ENCODE results near the gene DISC1.
"Not testable (repeated sequence)": the region's sequence is repeated elsewhere in the genome, so short reads cannot be mapped to it uniquely, and the experiment has no call there.

DISC1 gene

DNA sequence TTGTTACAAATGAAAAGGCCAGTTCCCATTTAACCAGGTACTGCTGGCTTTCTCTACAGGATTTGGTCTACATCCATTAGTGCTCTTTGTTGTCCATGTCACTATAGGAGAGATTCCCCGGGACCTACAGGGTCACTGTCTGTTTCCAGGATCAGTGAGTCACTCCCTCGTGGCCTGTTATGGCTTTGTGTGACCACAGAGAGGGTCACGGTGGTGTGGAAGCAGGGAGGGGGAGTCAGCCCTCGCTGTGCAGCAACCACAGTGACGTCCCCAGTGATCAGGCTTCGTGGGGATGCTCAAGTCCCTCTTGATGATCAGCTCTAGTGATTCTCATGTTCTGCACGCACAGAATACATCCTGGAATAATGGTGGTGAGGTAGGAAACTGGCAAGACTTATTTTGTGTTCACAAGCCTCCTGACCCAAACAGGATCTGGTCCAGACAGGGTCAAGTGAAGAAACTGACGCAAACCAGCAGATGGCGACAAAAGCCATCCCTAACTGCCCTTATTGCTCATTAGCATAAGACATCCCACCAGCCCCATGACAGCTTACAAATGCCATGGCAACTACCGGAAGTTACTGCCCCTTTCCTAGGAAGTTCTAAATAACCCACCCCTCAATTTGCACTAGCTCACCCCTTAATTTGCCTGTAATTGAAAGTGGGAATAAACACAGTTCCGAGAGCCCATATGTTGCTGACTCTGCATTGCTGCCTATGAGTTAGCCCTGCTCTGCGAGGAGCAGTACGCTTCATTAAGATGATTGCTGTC, 98.5 kb downstream of the DISC1 start:
- FAIRE-seq = no peak
- DNase-seq (ENCODE audit: low spot score) = peak; percentile 42

DNA sequence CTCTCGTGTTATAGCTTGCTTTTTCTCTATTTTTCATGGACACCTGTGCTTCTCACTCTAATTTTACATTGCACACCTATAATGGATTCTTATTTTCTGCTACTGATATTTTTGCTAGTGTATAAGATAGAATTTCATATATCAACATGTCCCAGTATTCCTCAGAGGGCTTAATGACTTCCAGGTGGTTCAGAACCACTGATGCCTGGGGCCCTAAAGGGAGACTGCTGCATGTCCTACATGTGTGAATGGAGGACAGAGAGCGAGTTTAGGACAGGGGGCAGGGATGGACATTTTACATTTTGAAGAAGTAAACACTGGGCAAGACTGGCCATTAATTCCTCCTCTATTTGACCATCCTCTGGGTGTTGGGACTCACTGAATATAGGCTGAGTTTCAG, 100.6 kb downstream of the DISC1 start:
- DNase-seq (ENCODE audit: low spot score) (no peak), FAIRE-seq (no peak)

DNA sequence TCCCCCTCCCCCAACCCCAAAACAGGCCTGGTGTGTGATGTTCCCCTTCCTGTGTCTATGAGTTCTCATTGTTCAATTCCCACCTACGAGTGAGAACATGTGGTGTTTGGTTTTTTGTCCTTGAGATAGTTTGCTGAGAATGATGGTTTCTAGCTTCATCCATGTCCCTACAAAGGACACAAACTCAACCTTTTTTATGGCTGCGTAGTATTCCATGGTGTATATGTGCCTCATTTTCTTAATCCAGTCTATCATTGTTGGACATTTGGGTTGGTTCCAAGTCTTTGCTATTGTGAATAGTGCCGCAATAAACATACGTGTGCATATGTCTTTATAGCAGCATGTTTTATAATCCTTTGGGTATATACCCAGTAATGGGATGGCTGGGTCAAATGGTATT, 102.4 kb downstream of the DISC1 start:
- FAIRE-seq; DNase-seq (ENCODE audit: low spot score): not testable (repeated sequence)

DNA sequence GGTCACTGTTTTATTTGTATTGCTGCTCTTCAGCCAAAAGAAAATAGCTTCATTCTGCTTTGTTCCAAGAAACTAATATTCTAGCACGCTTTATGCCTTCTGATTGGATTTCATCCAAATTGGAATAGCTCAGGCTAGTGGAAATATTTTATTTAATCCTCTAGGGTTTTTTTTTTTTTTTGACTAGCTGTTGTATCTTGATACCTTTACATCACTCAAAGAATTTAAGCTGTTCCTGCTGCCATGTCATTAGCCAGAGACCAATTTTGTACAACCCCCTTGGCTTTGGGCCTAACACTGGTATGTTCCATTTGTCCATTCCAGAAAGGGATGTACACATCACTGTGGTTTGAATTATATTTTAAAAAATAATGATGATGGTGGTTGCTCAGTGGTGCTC, 103.0 kb downstream of the DISC1 start:
- DNase-seq (ENCODE audit: low spot score) (no peak), FAIRE-seq (no peak)

DNA sequence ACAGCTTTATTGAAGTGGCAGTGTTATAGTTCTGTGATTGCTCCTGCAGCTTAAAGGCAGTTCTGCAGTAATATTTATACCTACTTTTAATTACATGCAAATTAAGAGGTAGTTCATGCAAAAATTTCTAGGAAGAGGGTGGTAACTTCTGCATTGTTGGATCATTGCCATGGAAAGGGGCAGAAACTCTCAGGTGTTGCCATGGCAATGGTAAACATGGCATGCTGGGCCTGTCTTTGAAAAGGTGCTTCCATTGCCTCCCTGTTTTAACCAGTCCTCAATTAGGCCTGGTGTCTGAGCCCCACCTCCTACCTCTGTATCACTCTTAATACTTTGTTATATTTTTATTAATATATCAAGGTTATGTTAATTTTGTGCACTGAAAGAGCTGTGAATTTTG, 104.7 kb downstream of the DISC1 start:
- DNase-seq (ENCODE audit: low spot score) (no peak), FAIRE-seq (no peak)

DNA sequence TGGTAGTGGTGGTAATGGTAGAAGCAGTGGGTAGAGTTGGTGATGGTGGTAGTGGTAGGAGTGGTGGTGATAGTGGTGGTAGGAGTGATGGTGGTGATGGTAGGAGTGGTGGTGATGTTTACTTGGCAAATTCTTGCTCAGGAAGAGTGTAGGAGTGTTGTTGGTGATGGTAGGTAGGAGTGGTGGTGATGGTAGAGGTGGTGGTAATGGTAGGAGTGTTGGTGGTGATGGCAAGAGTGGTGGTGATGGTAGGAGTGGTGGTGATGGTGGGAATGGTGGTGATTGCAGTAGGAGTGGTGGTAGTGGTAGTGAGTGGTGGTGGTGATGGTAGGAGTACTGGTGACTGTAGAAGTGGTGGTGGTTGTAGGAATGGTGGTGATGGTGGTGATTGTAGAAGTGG, 106.5 kb downstream of the DISC1 start:
- FAIRE-seq (no peak), DNase-seq (ENCODE audit: low spot score) (no peak)

DNA sequence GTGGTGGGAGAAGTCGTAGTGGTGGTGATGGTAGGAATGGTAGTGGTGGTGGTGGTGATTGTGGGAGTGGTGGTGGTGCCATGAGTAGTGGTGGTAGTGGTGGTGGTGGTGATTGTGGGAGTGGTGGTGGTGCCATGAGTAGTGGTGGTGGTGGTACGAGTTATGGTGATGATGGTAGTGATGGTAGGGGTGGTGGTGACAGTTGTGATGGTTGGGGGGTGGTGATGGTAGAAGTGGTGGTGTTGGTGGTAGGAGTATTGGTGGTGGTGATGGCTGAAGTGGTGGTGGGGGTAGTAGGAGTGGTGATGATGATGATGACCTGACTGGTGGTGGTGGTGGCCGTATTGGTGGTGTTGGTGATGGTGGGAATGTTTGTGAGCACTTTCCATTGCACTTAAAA, 107.1 kb downstream of the DISC1 start:
- FAIRE-seq (peak; percentile 93), DNase-seq (ENCODE audit: low spot score) (no peak)

DNA sequence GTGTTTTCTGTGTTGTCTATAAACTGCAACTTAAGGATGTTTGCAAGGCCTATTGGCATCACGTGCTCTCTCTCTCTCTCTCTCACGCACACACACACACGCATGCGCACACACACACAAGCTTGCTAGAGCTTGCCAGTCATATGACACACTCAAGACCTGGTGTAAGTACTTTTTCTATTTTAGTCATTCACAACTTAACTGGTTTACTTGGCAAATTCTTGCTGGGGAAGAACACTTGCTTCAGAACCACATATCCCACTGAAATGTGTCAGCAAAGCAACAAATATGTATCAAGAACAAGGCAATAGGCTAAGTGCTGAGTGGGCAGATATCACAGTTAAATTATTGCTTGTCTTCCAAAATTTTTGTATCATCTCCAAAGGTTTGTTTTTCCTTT, 107.8 kb downstream of the DISC1 start:
- DNase-seq (ENCODE audit: low spot score) (no peak), FAIRE-seq (no peak)

DNA sequence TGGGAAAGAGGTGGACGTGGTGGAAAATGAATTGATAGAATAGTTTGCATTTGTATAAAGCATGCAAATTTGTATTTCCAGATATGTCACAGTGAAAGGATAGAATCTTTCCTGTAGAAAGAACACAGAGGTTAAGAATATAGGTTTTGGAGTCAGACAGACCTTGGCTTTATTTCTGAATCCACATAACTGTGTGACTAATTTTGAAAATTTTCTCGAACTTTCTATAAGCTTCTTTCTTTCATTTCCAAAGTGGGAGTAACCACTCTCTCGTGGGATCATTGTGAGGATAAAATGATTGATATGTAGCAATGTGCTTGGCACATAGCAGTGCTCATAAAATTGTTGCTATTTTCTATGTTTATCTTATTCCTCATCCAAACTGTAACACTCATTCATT, 108.8 kb downstream of the DISC1 start:
- FAIRE-seq (no peak), DNase-seq (ENCODE audit: low spot score) (no peak)

DNA sequence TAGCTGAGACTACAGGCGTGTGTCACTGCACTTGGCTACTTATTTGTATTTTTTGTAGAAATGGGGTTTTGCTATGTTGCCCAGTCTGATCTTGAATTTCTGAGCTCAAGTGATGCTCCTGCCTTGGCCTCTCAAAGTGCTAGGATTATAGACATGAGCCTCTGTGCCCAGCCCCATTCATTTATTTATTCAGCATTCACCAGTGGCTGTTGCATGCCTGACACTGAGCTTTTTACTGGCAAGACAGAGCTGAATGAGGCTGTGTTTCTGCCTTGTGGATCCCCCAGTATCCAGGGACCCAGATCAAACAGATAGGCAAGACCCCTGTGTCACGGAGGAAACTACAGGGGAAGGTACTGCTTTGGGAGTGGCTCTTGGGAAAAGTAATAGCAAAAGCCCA, 109.4 kb downstream of the DISC1 start:
- no peak for DNase-seq (ENCODE audit: low spot score)
- FAIRE-seq = no peak

DNA sequence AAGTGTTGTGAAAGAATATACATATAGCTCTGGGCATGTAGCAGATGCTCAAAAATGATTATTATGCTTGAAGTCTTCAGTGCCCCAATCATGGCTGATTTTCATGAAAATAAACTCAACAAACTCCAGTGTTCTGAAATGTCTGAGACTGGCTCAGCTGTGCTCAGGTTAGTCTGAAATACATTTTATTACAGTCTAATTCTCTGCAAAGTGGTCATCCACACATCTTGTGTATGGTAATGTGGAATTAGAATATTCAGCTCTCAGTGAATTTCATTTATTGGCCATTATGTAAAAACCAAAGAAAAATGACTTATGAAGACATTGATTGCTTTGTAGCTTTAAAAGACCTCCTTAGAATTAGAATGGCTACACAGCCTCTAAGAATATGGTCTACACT, 109.9 kb downstream of the DISC1 start:
- no peak for DNase-seq (ENCODE audit: low spot score)
- no peak for FAIRE-seq

DNA sequence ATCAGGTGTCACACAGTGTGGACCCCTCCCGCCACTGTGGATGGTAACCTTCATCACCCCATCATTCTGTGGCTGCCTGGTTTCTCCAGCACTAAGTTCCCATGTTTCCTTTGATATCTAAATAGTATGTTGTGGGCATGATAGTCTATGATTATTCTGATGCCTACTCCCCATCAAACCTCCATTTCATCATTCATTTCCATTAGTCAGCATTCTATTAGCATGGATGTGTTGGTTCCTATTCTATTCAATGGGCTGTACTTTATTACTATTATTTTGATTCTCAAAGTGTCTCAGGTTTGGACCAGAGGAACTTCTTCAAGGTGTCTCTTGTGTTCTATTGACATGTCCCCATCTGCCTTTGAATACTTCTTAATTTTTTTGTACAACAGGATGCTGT, 112.0 kb downstream of the DISC1 start:
- DNase-seq (ENCODE audit: low spot score) = no peak
- FAIRE-seq = no peak

DNA sequence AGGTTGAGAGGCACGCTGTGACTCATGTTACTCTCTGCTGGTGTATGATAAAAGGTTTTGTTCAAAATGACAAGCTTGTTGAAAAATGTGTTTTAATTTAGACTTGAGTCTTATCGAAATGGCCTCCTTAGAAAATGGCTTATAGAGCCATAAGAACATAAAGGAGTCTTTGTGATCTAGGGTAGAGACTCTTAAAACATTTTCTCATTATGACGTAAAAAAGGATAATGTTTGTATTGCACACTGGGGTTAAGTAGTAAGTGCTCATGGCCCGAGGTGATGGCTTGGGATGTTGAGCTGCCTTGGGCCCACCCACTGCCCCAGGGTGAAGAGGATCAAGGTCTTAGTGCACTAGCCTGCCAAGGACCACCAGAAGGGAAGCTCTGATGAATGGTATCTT, 117.4 kb downstream of the DISC1 start:
- DNase-seq (ENCODE audit: low spot score) (no peak), FAIRE-seq (no peak)

DNA sequence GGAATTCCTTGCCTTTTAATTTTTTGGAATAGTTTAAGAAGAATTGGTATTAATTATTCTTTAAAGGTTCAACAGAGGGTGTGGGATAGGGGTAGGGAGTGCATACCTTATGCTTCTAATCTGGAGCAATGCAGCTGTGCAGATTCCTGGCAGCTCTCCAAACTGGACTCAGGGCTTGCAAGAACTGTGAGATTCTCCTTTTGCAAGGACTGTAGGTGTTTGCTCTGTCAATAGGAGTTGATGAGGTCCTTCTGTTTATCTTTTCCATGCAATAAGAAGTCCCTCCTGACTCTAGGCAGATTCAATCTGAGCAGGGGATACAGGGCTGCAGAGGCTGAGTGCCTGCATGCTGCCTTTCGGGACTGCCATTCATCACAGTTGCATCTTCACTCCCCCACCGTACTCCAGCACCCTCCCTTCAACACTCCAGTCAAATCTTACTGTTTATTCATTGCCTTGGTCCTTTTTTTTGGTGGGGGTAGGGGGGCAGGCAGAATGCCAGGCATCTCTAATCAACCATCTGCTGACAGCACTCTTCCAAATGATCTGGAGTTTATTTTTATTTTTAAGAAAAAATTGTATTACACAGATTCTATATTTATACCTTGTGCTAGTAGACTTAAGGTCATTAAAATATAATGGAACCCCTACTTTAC, 122.3 kb downstream of the DISC1 start:
- DNase-seq (ENCODE audit: low spot score) (no peak), FAIRE-seq (no peak)

DNA sequence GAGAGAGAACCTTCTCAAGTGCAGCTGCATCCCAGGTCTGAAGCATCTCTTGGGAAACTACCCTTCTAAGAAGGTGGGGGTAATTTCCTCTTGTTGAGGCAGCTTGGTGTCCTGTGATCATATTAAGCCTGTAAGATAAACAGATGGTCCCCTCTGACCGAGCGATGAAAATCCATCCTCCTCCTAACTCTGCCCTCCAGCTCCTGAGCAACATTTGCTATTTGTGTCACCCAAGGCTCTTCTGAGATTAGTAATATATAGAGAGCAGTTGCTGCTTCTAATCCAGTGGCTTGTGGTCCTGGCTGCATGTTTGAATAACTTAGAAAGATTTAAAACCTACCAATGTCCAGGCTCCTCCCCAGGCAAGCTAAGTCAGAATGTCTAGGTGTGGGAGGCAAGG, 123.7 kb downstream of the DISC1 start:
- DNase-seq (ENCODE audit: low spot score) (no peak), FAIRE-seq (no peak)

DNA sequence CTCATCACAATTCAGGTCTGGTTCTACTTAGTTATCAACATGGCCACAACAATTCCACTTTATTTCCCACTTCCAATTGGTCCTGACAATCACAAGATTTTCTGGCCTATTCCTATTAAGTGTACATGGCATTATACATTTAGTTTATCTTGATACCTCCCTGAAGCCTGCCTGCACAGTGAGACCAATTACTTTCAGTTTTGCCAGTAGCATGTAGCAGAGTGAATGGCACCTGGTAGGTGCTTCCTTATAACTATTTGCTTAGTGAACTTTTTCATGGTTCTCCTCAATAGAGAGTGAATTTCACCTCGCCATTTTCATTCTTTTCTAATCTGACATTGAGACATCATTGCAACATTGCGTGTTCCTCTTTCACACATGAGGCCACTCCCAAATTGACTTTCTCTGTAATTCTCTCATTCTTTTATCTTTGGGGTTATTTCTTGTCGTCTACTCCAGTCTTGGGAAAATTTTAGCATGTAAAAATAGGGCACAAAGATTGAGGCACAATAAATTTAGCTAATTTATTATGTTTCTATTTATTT, 124.3 kb downstream of the DISC1 start:
- DNase-seq (ENCODE audit: low spot score) = no peak
- FAIRE-seq = no peak

DNA sequence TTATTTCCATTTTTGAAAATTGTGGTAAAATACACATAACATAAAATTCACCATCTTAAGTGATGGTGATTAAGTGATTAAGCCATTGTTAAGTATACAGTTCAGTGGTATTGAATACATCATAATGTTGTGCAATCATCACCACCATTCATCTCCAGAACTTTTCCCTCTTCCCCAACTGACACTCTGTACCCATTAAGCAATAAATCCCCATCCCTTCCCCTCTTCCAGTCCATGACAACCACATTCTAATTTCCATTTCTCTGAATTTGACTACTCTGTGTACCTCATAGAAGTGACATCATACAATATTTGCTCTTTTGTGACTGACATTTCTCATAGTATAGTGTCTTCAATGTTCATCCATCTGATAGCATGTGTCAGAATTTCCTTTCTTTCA, 124.8 kb downstream of the DISC1 start:
- FAIRE-seq (no peak), DNase-seq (ENCODE audit: low spot score) (no peak)

DNA sequence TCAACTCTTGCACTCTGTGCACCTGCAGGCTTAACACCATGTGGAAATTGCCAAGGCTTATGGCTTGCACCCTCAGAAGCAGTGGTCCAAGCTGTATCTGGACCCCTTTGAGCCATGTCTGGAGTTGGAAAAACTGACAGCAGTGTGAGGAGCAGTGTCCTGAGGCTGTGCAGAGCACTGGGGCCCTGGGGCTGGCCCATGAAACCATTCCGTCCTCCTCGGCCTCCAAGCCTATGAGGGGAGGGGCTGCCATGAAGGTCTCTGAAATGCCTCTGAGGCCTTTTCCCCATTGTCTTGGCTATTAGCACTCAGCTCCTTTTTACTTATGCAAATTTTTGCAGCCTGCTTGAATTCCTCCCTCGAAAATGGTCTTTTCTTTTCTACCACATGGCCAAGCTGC, 126.7 kb downstream of the DISC1 start:
- no peak for DNase-seq (ENCODE audit: low spot score)
- no peak for FAIRE-seq

DNA sequence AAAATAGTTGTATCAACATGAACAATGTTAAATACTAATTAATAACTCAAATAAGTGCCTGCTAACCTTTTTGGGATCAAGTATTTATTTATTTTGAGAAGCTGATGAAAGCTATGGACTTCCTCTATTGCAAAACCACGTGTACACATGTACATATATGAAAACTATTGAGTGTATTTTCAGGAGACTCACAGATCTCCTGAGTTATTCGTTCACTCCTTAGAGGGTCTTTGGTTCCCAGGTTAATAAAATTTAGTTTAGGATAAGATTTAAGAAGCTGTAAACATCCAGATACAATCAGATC, 130.5 kb downstream of the DISC1 start:
- DNase-seq (ENCODE audit: low spot score) (no peak), FAIRE-seq (no peak)

DNA sequence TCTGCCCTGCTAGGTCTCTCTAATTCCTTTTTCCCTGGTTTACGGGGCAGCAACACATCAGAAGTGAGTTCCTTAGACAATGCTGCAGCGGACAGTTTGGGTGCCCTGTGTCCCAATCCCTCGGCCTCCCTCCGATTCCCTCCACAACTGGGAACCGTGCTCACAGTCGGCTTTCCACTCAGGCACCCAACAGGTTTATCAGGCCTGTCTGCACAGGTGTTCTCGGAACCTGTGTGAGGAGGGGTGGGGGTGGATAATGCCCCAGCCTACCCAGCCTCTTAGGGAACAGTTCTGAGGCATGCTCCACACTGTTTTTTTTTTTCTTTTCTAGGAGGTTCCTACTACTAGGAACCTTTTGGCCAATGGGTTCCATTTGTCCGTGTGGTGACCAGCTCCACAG, 131.2 kb downstream of the DISC1 start:
- no peak for DNase-seq (ENCODE audit: low spot score)
- FAIRE-seq = no peak

DNA sequence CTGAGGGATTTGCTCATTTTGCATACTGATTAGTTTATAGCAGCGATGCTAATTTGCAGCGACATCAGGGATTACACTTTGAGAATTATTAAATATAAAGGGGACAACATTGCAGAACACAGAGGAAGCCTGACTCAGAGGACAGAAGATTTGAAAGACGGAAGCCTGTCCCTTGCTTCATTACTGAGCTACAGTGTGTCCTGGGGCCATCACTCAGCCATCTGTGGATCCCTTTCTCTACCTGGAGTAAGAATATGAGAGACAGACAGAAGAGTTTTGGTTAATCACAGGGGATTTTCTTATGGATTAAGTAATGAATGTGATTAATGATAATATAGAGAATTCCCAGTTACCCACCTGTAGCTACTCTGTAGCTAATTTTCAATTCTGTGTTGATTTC, 134.7 kb downstream of the DISC1 start:
- FAIRE-seq (no peak), DNase-seq (ENCODE audit: low spot score) (no peak)

DNA sequence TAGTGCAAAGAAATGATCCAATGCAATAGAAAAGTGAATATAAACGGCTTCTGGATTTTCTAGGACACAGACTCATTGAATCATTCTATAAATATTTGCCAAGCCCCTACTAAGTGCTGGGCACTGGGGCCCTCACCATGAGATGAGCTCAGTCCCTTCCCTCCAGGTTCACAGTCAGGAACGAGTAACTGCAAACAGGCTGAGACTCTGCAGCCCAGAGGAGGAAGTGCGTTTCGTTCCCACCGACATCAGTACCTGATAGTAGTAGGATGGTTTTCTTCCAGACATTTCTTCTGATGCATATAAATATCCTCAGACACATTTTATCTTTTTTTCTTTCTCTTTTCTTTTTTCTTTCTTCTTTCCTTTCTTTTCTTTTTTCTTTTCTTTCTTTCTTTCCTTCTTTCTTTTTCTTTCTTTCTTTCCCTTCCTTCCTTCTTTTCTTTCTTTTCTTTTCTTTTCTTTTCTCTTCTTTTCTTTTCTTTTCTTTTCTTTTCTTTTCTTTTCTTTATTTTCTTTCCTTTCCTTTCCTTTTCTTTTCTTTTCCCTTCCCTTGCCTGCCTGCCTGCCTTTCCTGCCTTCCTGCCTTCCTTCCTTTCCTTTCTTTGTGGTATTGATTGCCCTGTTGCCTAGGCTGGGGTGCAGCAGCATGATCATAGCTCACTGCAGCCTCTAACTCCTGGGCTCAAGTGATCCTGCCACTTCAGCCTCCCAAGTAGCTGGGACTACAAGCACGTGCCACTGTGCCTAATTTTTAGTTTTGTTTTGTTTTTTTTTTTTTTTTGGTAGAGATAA, 135.4 kb downstream of the DISC1 start:
- no peak for FAIRE-seq
- DNase-seq (ENCODE audit: low spot score) = no peak

Data from urothelium cell line (cell line).